NCI-H510A treated with DMSO at 0.1 percent for 48 hours (cell line): ENCODE results near the gene CNNM1.

Experiments used
- DNase-seq: peaks from one replicate; lab custom pipeline; 2025; lab: John Stamatoyannopoulos, UW

CNNM1 gene

GRCh38 chr10:99337901-99338300 is 8.7 kb downstream of the CNNM1 start:
- DNase-seq, result no peak

- DNase-seq, result no peak
Measured at GRCh38 chr10:99339077-99339476, 9.9 kb downstream of the CNNM1 start.

GRCh38 chr10:99339563-99340047 is 10.4 kb downstream of the CNNM1 start:
- no peak for DNase-seq

DNA sequence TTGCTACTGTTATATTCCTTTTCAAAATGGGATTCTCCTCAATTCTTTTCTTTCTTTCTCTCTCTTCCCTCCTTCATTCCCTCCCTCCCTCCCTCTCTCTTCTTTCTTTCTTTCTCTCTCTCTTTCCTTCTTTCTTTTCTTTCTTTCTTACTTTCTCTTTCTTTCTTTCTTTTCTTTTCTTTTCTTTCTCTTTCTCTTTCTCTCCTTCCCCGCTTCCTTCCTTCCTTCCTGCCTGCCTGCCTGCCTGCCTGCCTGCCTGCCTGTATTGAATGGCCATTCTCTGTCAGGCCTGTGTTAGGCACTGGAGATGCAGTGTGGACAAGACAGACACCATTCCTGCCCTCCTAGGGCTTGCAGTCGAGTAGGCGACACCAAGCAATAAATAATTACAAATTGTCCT is 11.5 kb downstream of the CNNM1 start:
- no peak for DNase-seq

- DNase-seq, result no peak
Measured at GRCh38 chr10:99341248-99341647, 12.1 kb downstream of the CNNM1 start.

GRCh38 chr10:99341860-99342490 is 12.8 kb downstream of the CNNM1 start:
- DNase-seq, result no peak

DNA sequence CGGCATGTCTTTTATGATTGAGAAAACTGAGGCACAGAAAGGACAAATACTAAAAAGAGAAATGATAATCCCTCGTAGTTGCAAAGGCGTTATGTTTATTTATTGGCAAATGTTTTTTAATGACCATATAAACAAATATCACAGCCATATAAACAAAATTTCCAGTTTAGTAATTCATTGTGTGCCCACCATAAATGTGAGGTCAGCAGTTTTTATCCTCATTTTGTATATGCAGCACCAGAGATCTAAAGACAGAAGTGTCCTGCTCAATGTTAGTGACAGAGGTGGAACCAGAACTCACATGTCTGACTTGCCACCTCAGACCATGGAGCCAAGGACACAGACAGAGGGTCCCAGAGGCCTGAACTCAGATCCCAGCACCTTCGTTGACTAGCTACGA is 14.1 kb downstream of the CNNM1 start:
- no peak for DNase-seq

DNA sequence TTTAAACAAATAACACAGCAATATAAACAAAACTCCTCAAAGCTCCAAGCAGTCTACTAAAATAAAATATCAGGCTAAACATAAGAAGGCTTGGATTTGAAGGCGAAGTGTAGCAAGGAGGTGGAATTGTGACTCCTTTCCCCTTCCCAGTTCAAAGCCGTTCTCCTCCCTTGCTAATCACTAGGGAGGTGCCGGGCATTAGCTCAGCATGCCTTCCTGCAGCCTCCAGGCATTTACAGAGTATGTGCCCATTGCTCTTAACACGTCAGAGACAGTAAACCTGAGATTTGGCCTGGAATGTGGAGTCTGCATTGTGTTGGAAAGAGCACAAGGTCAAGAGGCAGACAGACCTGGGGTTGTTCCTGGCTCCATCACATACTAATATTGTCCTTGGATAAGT is 15.6 kb downstream of the CNNM1 start:
- DNase-seq, result no peak

GRCh38 chr10:99345350-99345749 is 16.2 kb downstream of the CNNM1 start:
- DNase-seq, result no peak

DNA sequence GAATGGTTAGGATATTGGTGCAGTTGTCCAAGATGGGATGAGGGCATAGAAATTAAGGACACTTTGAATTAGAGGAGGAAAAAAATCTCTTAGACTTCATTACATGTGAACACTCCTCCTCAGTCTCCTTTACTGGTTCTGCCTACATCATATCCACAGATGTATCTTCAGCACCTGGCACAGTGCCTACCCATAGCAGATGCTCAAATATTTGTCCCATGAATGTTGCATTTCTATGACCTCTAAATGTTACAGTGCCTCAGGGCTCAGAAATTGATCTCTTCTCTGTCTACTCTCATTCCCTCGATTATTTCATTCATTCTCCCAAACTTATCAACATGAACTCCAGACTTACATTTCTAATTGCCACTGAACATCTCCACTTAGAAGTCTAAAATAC is 17.1 kb downstream of the CNNM1 start:
- DNase-seq, result no peak

GRCh38 chr10:99347672-99348071 is 18.5 kb downstream of the CNNM1 start:
- no peak for DNase-seq

- no peak for DNase-seq
Measured at GRCh38 chr10:99353182-99353581, 24.0 kb downstream of the CNNM1 start.

- DNase-seq, result no peak
Measured at GRCh38 chr10:99357691-99358090, 28.5 kb downstream of the CNNM1 start.

DNA sequence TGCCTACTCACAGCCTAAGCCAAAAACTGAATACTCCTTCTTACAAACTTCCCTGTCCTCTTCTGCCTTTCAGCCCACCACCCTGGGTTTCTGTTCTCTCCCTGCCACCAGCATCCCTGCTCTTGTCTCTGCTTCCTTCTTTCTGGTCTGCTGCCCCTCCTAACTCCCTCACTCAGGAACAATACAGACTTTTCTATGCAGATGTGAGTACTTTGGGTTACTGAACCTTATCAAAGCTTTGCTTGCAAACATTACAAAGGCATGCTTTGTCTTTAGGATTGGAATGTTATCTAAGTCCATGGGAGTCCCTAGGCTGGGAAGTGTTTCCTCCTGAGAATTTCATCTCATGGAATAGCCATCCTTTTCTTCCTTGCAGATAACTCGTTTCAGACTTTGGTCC is 28.9 kb downstream of the CNNM1 start:
- DNase-seq, result no peak

DNA sequence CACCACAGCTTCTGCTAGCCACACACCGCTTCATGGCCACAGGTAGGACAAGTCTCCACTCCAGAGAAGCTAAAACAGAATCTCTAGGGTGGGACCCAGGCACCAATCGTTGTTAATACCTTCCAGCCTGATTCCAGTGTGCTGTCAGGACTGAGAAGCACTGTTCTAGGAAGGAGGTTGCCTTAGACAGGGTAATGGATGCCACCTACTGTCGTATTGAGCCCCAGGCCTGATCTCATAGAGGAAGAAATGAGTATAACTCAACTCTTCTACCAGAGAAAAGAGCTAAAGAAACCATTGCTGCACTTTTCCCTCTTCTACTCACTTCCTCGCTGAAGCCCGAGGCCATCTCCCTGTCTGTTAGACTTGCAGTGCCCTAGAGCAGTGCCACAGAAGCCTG is 31.8 kb downstream of the CNNM1 start:
- DNase-seq, result no peak

- DNase-seq, result no peak
Measured at GRCh38 chr10:99364125-99364524, 35.0 kb downstream of the CNNM1 start.

DNA sequence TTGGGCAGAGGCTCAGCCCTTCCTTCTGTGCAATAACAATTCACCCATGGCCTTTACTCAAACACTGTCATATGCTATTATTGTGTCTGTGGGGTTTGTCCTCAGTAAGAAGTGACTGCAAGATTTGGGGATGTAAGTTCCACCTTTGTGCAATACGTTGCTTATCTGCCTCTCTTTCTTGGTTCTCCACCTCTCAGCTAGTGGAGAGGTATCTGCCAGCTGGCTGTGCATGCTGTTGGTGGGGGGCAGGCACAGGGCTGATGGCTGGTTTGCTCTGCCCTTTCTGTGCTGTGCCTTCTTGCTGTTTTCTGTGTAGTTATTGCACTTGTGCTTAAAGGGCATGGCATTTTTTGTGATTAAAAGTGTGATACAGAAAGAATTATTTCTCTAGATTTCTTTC is 36.2 kb downstream of the CNNM1 start:
- DNase-seq, result no peak

GRCh38 chr10:99365736-99366135 is 36.6 kb downstream of the CNNM1 start:
- DNase-seq, result no peak

GRCh38 chr10:99366666-99367065 is 37.5 kb downstream of the CNNM1 start:
- no peak for DNase-seq

GRCh38 chr10:99368646-99369045 is 39.5 kb downstream of the CNNM1 start:
- DNase-seq, result no peak

GRCh38 chr10:99369126-99369525 is 40.0 kb downstream of the CNNM1 start:
- no peak for DNase-seq

DNA sequence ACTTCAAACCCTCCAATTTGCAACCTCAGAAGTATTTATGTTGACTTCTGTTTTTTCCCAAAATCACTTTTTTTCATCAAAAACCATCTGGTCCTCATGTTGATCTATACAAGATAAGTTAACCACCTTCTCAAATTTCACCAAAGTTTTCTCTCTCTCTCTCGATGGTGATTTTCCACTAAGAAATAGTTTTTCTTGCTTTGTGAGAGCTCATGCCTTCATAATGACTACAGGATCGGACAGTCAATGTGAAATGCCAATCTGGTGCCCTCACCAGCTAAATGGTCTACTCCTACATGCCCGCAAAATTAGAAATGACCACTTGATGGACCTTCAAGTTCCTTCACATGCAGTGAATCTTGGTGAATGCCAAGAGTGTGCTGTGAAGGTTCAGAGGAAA is 40.4 kb downstream of the CNNM1 start:
- no peak for DNase-seq

GRCh38 chr10:99370993-99371392 is 41.8 kb downstream of the CNNM1 start:
- DNase-seq, result peak; percentile 38

GRCh38 chr10:99372546-99373271 is 43.6 kb downstream of the CNNM1 start:
- no peak for DNase-seq
